Measurements from ENCODE around the gene LGALS9B. TPM values are rescaled to one million over a fixed set of nuclear protein-coding genes. Genes with fewer than 3 reads are reported as not detected.
"Not testable (repeated sequence)": the region's sequence is repeated elsewhere in the genome, so short reads cannot be mapped to it uniquely, and the experiment has no call there.

Gene LGALS9B
- total and polyA plus RNA-seq, 2 donors (not counting 1 experiment from before 2014, with no cell fraction given) = not detected

DNA sequence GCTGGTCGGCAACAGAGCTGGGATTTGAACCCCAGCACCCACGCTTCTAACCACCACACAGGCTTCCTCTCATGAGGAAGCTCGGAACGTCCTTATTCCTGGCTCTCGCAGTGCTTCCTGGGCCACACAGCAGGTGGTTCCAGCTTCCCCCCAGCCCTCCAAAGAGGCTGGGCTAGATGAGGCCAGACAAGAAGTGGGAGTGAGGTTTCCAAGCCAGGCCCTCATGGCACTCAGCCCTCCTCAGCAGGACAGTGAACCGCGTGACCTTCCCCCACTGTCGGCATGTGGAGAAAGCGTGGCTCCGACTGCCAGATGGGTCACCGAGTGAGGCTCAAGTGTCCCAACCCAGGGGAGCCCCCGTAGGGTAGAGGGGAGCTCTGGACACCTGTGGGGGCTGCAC, 1.8 kb downstream of the LGALS9B start:
- intact Hi-C loops (cut with micrococcal nuclease); POLR2A ChIA-PET; H3K9ac ChIP-seq (ENCODE audit: low read length); H3K4me3 ChIP-seq (ENCODE audit: control extremely low read depth in 1 of 5, extremely low read depth in 1 of 5, insufficient read depth in 1 of 5, low read depth in 2 of 5, low read length in 4 of 5); H3K27ac Mint-ChIP-seq; H4K20me1 ChIP-seq (ENCODE audit: control insufficient read depth, insufficient read depth, low read length, poor library complexity, severe bottlenecking); H3K4me1 Mint-ChIP-seq; H3K79me2 ChIP-seq (ENCODE audit: control insufficient read depth, insufficient read depth, low read length); DNase-seq; H3K4me2 ChIP-seq (replicated peaks; ENCODE audit: low read depth, low read length, poor library complexity, severe bottlenecking); H3K4me3 Mint-ChIP-seq; H3K36me3 ChIP-seq (replicated peaks in 1 of 2; ENCODE audit: control extremely low read depth in 1 of 2, control insufficient read depth in 1 of 2, extremely low read depth in 1 of 2, insufficient read depth in 2 of 2, low read length in 1 of 2); ATAC-seq (ENCODE audit: low read depth); H3K27ac ChIP-seq (ENCODE audit: low read length in 2 of 2); H3K4me1 ChIP-seq (ENCODE audit: control insufficient read depth in 2 of 2, insufficient read depth in 2 of 2, low read length in 2 of 2); H3K9me3 Mint-ChIP-seq (ENCODE audit: insufficient read depth); CTCF ChIA-PET; H2AFZ ChIP-seq (ENCODE audit: insufficient read depth, low read depth, low read length, poor library complexity, severe bottlenecking); H3K9me3 ChIP-seq (ENCODE audit: control extremely low read depth in 1 of 3, control insufficient read depth in 2 of 3, insufficient read depth in 1 of 3, low read length in 2 of 3); H3K27me3 Mint-ChIP-seq; H3K27me3 ChIP-seq (replicated peaks in 1 of 4; ENCODE audit: control extremely low read depth in 1 of 4, control insufficient read depth in 3 of 4, insufficient read depth in 4 of 4, low read length in 3 of 4): not testable (repeated sequence)
- no CpG with 5 or more reads among the region's 12 CpGs for WGBS (ENCODE audit: insufficient coverage)

DNA sequence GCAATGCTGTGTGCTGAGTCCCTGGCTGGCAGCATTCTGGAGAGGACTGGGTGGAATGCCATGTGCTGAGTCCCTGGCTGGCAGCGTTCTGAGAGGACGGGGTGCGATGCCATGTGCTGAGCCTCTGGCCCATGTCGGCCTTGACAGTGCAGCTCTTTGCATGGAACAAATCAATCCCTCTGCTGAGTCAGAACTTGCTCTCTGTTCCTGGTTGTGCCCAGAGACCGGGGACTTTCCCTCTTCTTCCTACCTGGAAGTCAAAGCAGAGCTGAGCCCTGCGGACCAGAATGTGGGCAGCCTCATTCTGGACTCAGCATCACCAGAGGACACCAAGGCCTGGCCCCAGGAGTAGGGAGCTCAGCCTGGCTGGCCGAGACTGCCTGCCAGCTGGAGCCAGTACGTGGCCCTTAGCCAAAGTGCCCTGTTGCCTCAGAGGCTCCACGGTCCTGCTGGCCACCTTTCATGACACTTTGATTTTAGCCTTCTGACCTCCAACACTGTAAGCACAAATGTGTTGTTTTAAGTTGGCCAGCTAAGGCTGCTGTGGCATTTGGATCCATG, 2.4 kb downstream of the LGALS9B start:
- H3K27ac Mint-ChIP-seq; H2AFZ ChIP-seq (ENCODE audit: insufficient read depth, low read depth, low read length, poor library complexity, severe bottlenecking); DNase-seq; H3K9ac ChIP-seq (ENCODE audit: low read length); H3K4me3 ChIP-seq (ENCODE audit: control extremely low read depth in 1 of 5, extremely low read depth in 1 of 5, insufficient read depth in 1 of 5, low read depth in 2 of 5, low read length in 4 of 5); H3K9me3 ChIP-seq (ENCODE audit: control extremely low read depth in 1 of 3, control insufficient read depth in 2 of 3, insufficient read depth in 1 of 3, low read length in 2 of 3); ATAC-seq (ENCODE audit: low read depth); H3K4me1 Mint-ChIP-seq; intact Hi-C loops (cut with micrococcal nuclease); H3K27me3 Mint-ChIP-seq; H3K36me3 ChIP-seq (replicated peaks in 1 of 2; ENCODE audit: control extremely low read depth in 1 of 2, control insufficient read depth in 1 of 2, extremely low read depth in 1 of 2, insufficient read depth in 2 of 2, low read length in 1 of 2); H3K9me3 Mint-ChIP-seq (ENCODE audit: insufficient read depth); H3K27me3 ChIP-seq (replicated peaks in 1 of 4; ENCODE audit: control extremely low read depth in 1 of 4, control insufficient read depth in 3 of 4, insufficient read depth in 4 of 4, low read length in 3 of 4); H3K79me2 ChIP-seq (ENCODE audit: control insufficient read depth, insufficient read depth, low read length); H3K27ac ChIP-seq (ENCODE audit: low read length in 2 of 2); CTCF ChIA-PET; H3K4me1 ChIP-seq (ENCODE audit: control insufficient read depth in 2 of 2, insufficient read depth in 2 of 2, low read length in 2 of 2); H3K4me2 ChIP-seq (replicated peaks; ENCODE audit: low read depth, low read length, poor library complexity, severe bottlenecking); H4K20me1 ChIP-seq (ENCODE audit: control insufficient read depth, insufficient read depth, low read length, poor library complexity, severe bottlenecking); H3K4me3 Mint-ChIP-seq; POLR2A ChIA-PET: not testable (repeated sequence)
- WGBS (ENCODE audit: insufficient coverage) = no CpG with 5 or more reads among the region's 9 CpGs

DNA sequence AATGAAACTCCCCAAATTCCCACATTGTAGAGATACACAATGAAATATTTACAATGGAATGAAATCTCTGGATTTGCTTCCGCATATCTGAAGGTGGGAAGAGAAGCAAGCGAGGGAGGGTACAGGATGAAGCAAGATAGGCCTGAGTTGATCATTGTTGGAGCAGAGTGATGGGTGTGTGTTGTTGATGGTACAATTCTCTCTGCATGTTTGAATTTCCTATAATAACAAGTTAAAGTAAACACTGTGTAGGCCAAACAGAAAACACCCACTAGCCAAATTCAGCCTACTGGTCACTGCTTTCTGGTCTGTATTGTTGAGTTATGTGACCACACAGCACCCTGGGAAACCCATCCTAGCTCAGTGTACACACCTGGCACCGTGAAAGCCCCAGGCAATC, 5.2 kb downstream of the LGALS9B start:
- H3K4me1 ChIP-seq (ENCODE audit: control insufficient read depth in 2 of 2, insufficient read depth in 2 of 2, low read length in 2 of 2); H2AFZ ChIP-seq (ENCODE audit: insufficient read depth, low read depth, low read length, poor library complexity, severe bottlenecking); H3K4me3 ChIP-seq (ENCODE audit: control extremely low read depth in 1 of 5, extremely low read depth in 1 of 5, insufficient read depth in 1 of 5, low read depth in 2 of 5, low read length in 4 of 5); H3K27ac ChIP-seq (ENCODE audit: low read length in 2 of 2); H3K27me3 Mint-ChIP-seq; H3K4me2 ChIP-seq (replicated peaks; ENCODE audit: low read depth, low read length, poor library complexity, severe bottlenecking); H3K27me3 ChIP-seq (replicated peaks in 1 of 4; ENCODE audit: control extremely low read depth in 1 of 4, control insufficient read depth in 3 of 4, insufficient read depth in 4 of 4, low read length in 3 of 4); H4K20me1 ChIP-seq (ENCODE audit: control insufficient read depth, insufficient read depth, low read length, poor library complexity, severe bottlenecking); H3K79me2 ChIP-seq (ENCODE audit: control insufficient read depth, insufficient read depth, low read length); H3K9me3 Mint-ChIP-seq (ENCODE audit: insufficient read depth); H3K9ac ChIP-seq (ENCODE audit: low read length); intact Hi-C loops (cut with micrococcal nuclease); DNase-seq; CTCF ChIA-PET; H3K4me3 Mint-ChIP-seq; H3K36me3 ChIP-seq (replicated peaks in 1 of 2; ENCODE audit: control extremely low read depth in 1 of 2, control insufficient read depth in 1 of 2, extremely low read depth in 1 of 2, insufficient read depth in 2 of 2, low read length in 1 of 2); H3K4me1 Mint-ChIP-seq; POLR2A ChIA-PET; ATAC-seq (ENCODE audit: low read depth); H3K27ac Mint-ChIP-seq; H3K9me3 ChIP-seq (ENCODE audit: control extremely low read depth in 1 of 3, control insufficient read depth in 2 of 3, insufficient read depth in 1 of 3, low read length in 2 of 3): not testable (repeated sequence)
- WGBS (ENCODE audit: insufficient coverage) = no CpG with 5 or more reads among the region's 3 CpGs

DNA sequence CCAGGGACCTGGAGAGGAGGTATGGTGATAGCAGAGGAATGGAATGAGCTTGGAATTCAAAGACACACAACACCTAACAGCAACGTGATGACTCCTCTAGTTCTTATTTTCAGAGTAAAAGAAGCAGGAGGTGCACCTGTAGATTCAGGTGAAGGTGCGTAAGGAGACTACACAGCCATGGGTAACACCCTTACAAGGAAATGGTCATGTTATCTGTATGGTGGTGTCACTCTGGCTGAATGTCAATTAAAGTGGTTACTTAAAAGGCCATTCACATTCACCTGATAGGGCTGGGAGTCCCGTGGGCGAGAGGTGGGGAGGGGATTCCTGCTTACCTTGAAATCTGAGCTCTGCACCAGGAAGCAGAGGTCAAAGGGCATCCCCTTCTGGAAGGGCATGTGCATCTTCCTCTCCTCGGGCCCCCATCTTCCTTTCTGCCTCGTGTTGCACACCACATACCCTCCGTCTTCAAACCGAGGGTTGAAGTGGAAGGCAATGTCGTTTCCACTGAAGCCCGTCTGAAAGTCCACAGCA, 9.4 kb downstream of the LGALS9B start:
- H3K79me2 ChIP-seq (ENCODE audit: control insufficient read depth, insufficient read depth, low read length); CTCF ChIA-PET; H3K9ac ChIP-seq (ENCODE audit: low read length); H3K4me1 Mint-ChIP-seq; H3K4me1 ChIP-seq (ENCODE audit: control insufficient read depth in 2 of 2, insufficient read depth in 2 of 2, low read length in 2 of 2); H4K20me1 ChIP-seq (ENCODE audit: control insufficient read depth, insufficient read depth, low read length, poor library complexity, severe bottlenecking); H3K36me3 ChIP-seq (replicated peaks in 1 of 2; ENCODE audit: control extremely low read depth in 1 of 2, control insufficient read depth in 1 of 2, extremely low read depth in 1 of 2, insufficient read depth in 2 of 2, low read length in 1 of 2); H3K4me3 Mint-ChIP-seq; H3K9me3 Mint-ChIP-seq (ENCODE audit: insufficient read depth); intact Hi-C loops (cut with micrococcal nuclease); H3K27ac Mint-ChIP-seq; H3K27me3 ChIP-seq (replicated peaks in 1 of 4; ENCODE audit: control extremely low read depth in 1 of 4, control insufficient read depth in 3 of 4, insufficient read depth in 4 of 4, low read length in 3 of 4); H3K4me3 ChIP-seq (ENCODE audit: control extremely low read depth in 1 of 5, extremely low read depth in 1 of 5, insufficient read depth in 1 of 5, low read depth in 2 of 5, low read length in 4 of 5); H3K27ac ChIP-seq (ENCODE audit: low read length in 2 of 2); DNase-seq; H3K27me3 Mint-ChIP-seq; ATAC-seq (ENCODE audit: low read depth); H3K4me2 ChIP-seq (replicated peaks; ENCODE audit: low read depth, low read length, poor library complexity, severe bottlenecking); H2AFZ ChIP-seq (ENCODE audit: insufficient read depth, low read depth, low read length, poor library complexity, severe bottlenecking); H3K9me3 ChIP-seq (ENCODE audit: control extremely low read depth in 1 of 3, control insufficient read depth in 2 of 3, insufficient read depth in 1 of 3, low read length in 2 of 3); POLR2A ChIA-PET: not testable (repeated sequence)
- WGBS (ENCODE audit: insufficient coverage) = no CpG with 5 or more reads among the region's 10 CpGs

All from B cell (primary cell).